GM21515 (cell line): Measurements from ENCODE around the gene TANC1.

Source experiments
- ATAC-seq: cut with Tn5 transposase; IDR thresholded peaks from one replicate; pipeline ENCODE4 v1.9.1; 2021; ENCODE audit not compliant: unreplicated experiment

Gene TANC1

DNA sequence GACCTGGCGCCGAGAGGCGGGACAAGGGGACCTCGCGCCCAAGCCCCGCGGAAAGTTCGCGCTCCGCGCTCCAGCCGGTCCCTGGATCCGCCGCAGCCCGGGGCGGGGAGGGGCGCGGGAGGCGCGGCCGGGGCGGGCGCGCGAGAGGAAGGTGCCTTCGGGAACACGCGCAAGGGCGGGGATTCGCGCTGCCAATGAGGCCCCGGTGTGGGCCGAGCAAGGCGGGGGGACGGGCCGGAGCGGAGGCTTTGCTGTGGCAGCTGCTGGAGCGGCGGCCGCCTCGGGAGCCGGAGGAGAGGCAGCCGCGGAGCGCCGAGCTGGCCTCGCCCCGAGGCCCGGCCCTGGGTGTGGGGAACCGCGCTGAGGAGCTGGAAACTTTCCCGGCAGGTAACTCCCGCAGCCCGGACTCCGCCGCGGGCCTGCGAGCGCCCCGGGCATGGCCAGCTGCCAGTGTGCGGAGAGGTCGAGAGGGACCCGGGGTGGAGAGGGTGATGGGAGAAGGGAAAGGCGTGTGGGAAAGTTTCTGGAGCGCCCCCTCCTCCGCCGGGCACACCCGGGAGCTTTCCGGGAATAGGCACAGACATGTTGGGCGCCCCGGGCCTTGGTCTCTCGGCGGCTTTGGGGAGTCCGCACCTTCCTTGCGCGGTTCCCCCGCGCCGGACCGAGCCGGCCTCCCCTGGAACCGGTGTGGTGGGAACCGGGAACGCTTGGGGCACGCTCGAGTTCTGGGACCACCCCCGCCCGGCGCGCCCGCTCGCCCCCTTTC, at the start of gene TANC1:
TANC1 (plus strand) TSS at position 245 of the 766 bp plus-strand sequence. CDS start 97,271 bp downstream, outside the sequence.
- peak; percentile 96 for ATAC-seq

DNA sequence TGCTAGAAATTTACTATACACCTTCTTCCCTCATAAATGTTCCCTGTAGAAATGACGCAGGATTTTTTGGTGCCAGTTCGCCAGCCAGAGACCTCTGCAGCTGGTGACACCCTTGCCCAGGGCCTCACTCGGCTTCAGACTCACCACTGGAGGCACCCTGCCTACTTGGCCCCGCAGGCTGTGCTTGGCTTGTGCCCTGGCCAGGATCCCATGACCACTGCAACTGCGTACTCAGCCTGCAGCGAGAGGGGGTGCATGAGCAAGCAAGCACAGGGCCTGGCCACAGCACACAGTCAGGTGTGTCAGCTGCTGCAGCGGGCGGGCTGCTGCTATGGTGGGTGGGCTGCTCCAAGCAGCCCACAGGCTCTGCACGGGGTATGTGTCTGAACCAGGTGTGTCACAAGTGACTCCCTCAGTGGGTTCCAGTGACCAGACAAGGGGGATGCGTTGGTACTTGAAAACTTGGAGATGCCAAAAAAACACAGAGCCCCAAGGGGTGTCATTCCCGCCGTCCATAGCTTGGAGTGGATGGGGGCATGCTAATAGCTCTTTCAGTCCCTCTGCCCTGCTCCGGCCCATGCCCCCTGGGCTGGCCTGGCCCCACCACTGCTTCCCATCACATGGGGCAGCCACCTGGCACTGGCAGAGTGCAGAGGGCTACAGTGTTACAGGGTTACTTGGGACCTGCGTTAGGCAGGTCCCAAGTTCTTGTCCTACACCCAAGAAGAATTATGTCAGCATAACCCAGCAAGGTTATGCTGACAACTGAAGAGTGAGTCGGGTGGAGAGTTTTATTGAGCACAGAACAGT, 46.6 kb upstream of the TANC1 start:
- no peak for ATAC-seq

DNA sequence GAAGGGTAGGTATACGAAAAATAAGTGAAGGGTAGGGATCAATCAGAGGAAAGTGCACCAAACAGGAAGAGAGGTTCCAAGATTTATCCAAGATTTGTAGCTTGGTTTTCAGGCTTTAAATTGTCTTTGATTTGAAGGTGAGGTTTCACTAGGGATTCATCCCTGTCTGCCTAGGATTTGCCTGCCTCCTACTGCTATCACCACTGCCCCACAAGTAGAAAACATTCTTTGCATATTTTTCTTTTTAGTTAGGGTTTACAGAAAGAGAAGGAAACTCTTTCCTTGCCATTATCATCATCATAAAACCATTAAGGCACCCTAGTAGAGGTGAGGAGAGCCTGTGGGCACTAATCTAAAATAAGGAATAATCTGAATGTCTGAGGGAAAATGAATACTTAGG, 45.8 kb upstream of the TANC1 start:
- no peak for ATAC-seq

DNA sequence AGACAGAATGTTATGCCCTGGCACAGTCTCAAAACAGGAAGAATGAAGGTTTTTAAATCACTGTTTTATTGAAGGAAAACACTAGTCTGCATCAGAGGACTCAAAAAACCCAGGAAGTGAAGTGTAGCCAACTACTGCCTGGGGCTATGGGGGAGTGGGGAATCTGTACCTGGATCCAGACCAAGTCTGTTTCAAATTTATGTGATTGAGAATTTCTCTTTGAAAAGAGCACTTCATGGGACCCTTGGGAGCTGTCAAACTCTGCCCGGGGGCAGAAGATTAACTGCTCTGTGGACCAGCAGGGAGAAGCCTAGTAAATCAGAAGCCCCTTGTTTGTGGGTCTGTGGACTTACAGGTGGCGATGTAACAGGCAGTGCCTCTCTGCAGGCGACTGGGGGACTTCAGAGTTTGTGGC, 45.3 kb upstream of the TANC1 start:
- no peak for ATAC-seq

DNA sequence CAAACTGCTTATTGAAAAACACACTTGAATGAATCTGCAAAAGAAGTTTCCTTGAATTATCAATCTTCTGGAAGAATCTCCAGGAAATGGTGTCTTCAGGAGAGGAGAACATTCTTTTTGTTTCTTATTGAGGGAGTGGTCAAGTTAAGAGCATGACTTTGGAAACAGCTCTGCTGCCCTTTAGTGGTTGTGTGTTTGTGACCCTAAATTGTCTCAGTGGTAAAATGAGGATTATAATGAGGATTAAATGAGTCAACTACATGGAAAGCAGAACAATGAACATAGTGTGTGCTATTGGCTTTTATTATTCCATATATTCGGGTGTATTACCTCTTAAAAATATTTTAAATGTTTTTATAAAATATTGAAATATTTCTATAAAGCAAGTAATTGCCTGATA, 44.8 kb upstream of the TANC1 start:
- ATAC-seq, result no peak

DNA sequence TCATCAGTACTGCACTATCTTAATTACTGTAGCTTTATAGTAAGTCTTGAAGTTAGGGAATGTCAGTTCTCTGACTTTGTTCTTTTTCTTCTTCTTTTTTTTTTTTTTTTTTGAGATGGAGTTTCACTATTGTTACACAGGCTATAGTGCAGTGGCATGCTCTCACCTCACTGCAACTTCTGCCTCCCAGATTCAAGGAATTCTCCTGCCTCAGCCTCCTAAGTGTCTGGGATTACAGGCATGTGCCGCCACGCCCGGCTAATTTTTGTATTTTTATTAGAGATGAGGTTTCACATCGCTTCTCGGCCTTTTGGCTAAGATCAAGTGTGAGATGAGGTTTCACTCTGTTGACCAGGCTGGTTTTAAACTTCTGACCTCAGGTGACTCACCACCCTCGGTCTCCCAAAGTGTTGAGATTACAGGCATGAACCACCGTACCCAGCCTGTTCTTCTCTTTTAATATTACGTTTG, 41.9 kb upstream of the TANC1 start:
- no peak for ATAC-seq

DNA sequence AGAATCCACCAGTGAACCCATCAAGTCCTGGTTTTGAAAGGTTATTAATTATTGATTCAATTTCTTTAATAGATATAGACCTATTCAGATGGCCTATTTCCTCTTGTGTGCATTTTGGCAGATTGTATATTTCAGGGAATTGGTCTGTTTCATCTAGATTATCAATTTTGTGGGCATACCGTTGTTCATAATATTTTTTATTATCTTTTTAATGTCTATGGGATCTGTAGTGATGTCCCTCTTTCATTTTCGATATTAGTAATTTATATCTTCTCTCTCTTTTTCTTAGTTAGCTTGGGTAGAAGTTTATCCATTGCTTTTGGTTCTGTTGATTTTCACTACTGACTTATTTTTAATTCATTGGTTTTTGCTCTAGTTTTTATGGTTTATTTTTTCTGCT, 39.9 kb upstream of the TANC1 start:
- no peak for ATAC-seq

DNA sequence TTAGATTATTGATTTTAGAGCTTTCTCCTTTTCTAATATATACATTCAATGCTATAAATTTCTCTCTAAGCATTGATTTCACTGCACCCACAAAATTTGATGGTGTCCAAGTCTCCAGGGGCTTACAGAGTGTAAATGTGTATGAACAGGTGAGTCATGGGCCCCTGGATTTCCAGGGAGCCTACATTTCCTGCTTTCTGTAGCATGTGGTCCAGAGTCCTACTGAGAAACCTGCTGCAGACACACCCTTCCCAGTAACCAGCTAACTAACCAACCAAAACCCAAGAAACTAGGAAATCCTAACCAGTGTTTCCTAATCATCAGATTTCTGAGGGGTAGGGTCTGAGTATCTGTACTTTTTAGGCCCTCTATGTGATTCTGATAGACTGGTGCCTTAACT, 39.5 kb upstream of the TANC1 start:
- ATAC-seq, result no peak

DNA sequence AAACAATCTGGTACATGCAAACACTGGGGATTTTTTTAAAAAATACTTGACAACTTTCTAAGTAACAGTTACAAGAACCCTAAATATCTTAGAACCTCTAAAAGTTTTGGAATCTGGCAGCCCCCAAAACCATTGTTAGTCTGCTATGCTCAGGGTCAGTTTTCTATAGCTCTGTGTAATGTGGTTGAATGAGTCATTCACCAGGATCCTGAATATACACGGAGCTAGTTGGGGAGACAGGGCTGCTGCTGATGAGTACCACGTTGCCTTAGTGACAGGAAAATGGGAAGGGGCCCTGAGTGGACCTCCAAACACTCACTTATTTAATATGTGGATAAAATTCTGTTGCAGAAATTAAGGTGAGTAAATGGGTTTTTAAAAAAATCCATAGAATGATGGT, 36.9 kb upstream of the TANC1 start:
- no peak for ATAC-seq

DNA sequence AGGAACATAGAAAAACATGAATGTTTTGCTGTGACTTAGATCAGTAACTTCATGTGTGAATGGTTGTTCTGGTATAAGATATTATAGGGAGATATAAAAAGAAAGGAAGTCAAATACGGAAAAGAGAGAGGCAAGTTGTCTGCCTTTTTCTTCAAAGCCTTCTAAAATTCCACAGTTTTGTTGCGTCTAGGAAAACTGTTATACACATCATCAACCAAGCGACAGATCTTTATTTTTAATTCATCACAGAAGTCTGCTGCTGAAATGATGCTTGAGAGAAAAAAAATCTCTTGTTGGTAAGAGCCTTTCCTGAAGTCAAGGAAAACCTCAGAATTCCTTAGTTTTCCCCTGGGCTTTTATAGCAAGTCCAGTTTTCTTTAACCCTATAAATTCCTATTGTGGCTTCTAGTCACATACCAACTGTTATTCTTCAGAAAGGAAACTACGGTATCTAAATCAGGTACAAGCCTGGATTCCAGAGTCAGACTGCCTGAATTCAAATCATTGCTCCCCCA, 36.3 kb upstream of the TANC1 start:
- no peak for ATAC-seq

DNA sequence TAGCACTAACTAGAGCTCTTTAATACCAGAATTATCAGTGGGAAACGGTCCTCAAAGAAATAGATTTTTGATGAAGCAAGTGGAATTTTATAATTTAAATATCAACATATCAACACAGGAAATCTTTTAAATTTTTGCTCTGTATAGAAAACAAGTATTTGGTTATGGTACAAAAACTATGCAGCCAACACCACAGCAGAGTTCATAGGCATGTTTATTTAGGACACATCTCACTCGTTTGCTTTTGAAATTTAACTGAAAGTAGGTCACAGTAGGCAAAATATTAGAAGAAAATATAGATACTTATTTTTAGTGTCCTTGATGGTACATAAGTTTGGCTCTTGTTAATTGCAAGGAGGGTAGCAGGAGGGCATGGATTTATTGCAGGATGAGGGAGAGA, 34.3 kb upstream of the TANC1 start:
- no peak for ATAC-seq

DNA sequence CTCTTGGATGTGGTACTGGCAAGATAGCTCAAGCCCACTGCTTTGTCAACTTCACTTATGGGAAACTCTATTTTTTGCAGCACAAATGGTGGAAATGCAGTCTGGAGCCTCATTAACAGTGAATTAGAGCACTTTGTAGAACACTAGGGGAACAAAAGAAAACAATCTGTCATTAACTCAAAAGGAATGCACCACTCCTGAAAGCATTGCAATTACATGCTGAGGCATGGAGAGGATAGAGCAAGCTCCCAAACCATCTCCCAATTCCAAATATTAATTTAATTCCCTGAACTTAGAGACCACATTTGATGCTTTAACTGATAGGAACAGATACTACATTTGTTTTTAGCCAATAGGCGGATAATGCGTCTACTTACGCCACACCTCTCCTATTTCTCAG, 32.8 kb upstream of the TANC1 start:
- no peak for ATAC-seq

DNA sequence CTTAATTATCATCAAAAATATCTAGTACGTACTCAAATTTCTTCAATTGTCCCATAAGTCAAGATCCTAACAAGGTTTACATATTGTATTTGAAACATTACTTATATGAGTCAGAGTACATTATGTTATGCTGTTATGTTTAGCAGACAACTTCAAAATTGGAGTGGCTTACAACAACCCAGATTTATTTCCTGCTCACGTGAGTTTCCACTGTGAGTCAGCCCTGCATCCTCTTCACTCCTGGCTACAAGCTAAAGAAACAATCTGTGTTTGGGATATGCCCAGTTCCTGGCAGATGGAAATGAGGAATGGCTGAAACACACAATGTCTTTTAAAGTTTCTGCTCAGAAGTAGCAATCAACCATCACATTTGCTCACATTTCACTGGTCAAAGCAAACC, 31.5 kb upstream of the TANC1 start:
- ATAC-seq, result no peak

DNA sequence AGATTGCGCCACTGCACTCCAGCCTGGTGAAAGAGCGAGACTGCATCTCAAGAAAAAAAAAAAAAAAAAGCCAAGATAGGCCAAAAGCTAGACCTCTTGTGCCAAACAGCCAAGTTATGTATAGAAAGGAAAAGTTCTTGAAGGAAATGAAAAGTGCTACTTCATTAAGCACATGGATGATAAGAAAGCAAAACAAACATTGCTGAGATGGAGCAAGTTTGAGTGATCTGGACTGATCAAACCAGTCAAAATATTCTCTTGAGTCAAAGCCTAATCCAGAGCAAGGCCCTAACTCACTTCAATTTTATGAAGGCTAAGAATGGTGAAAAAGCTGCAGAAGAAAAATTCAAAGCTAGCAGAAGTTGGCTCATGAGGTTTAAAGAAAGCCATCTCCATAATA, 28.1 kb upstream of the TANC1 start:
- ATAC-seq, result no peak

DNA sequence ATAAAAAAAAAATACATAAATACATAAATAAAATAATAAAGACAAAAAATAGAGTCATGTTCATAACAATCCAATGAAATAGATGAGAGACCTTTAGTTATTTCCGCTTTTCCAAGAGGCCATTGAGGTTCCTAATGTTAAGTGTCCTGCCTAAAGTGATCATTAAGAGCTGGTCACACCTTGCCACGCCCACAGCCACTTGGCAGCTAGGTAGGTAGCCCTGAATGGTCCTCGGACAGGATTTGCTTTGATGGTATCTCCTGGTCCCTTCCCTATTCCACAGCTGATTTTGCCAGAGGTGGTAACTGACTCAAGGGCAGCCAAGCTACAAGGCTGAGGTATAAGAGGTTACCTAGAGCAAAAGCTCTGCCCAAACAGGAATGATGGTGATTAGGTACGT, 24.5 kb upstream of the TANC1 start:
- no peak for ATAC-seq

DNA sequence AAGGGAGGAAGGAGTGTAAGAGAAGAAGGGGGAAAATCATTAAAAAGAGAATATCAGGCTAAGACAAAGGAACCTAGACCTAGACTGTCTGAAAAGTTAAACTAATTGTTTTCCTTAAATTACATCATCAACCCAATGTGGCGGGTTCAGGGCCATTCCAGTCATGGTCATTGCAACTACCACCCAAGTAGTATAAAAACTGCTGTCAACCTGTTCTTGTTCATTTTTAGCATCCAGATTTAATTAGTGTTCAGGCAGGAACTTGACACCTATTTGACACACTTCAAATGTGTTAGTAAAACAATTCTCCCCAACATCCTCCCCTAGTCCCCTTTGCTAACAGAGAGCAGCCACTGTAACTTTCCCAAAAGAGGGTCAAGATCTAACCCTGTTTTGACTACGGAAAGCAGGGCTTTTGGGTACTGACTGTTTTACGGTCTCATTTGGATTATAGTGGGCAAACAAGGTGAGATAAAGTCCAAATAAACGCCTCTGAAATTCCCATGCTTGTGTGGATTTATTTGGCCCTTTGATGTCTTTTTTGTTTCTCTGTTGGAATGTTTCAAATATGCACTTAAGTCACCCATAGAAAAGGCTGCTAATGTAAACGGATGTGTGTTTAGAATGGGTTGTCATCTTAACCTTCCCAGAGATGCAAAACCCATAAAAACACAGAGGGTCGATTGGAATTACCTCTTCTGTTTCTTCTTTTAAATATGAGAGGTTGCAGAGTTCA, 19.3 kb upstream of the TANC1 start:
- ATAC-seq, result no peak

DNA sequence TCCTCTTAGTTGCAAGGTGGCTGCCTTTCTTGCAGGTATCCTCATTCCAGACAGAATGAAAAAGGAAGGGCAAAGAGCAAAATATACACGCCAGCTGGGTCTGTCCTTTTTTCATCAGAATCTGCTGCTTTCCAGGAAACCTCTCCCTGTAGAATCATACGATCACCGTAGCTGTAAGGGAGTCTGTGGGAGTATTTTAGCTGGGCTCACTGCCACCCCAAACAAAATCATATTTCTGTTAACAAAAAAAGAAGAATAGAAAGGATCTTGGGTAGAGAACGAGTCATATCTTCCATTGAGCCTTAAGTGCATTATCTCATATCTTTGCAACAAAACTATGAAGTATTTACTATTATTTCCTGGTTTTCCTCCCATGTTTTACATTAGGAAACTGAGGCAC, 15.0 kb upstream of the TANC1 start:
- ATAC-seq, result no peak

DNA sequence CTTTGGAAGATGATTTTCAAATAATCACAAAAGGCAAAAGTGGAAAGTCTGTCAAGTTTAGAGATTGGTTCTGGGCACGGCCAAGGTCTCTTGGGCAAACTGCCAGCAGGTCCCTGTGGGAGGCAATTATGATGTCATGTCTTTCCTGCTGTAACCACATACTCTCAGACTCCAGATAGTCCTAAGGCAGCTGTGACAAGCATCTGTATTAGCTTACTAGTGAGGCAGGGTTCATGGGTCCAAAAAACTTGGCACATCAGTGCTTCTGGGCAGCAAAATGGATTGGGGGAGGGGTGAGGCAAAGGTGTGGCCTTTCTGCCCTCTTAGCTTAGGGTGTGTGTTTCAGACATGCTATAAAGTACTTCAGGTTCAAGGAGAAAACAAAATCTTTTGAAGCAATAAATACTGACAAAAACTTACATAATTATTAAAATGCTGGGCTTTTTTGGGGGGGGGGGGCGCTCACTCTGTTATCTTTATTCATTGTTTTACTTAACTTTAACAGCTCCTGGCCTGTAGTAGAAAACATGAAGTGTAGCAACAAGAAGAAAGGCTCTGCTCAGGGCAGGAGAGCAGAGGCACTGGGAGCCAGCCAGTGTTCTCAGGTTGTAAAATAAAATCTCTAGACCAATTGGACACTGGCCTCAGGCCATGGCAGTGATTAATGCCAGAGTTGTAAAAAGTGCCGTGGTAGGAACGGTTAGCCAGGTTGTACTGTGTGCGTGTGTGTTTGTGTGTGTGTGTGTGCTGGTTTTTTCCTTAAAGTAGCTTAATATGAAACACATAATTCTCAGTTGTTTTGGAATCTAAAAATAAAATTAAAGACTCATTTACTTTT, 14.3 kb upstream of the TANC1 start:
- ATAC-seq, result no peak

DNA sequence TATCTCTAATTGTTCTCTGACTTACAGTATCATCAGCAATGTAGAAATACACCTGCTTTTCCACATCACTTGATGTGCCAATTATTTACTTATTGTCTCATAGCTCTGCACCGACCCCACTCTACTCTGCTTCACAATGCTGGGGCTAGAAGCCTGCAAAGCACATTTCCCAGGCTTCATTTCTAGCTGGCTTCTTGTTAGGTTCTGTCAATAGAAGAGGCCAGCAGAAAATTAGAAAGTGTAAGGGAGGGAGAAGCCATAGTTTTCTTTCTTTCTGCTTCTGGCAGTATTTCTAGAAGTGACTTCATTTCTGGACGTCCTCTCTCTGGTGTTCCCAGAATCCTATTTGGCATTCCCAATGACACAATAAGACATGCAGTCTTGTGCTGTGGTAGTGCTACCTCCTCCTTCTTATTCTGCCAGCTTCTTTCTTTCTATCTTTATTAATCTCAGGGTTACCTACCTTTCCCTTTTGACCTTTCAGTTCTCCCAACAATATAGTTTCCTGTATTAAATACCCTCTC, 12.5 kb upstream of the TANC1 start:
- ATAC-seq, result no peak

DNA sequence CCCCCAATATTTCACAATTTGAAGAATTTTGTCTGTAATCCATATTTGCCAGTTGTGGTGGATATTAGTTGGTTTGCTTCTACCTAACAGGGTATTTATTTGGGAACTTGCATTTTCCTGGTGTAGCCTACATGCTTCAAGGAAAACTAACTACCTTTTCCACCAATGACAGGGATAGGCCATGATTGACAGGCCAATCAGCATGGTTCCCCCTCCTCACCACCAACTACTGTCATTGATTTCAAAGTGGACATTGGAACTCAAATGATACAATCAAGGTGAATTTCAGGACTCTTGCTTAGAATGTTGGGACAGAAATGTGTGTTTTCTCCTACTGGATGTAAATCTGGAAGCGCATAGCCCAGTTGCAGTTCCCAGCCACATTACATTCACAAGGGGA, 10.1 kb upstream of the TANC1 start:
- ATAC-seq, result no peak
